AG09319 (cell line): ENCODE data around the gene STAT4.

Source experiments
- DNase-seq: peaks from one replicate; pipeline ENCODE4 v3.0.0-alpha.2; 2010; ENCODE audit warnings: low read depth; ENCODE audit errors: extremely low read depth
- TF ChIP-seq, protein P1 (sequence below): IDR thresholded peaks from 2 replicates; pipeline ENCODE4 v1.5.1; 2011; ENCODE audit warnings: low read depth, mild to moderate bottlenecking, inconsistent platforms, low read length, moderate library complexity

The STAT4 gene

DNA sequence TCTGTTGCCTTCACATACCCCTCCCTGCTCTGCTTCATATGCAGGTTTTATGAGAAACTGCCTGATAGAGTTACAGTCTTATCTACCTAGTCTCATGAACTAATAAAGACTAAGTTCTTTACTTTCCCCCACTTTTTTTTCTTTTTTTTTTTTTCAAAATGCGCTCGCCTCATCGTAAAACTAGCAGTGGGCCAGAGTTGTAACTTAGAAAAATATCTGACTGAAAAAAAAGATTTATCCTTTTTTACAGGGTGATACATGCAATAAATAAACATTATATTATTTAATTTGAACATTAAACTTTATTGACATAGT, 83.9 kb downstream of the STAT4 start:
- no peak for DNase-seq
- TF ChIP-seq, protein P1, sequence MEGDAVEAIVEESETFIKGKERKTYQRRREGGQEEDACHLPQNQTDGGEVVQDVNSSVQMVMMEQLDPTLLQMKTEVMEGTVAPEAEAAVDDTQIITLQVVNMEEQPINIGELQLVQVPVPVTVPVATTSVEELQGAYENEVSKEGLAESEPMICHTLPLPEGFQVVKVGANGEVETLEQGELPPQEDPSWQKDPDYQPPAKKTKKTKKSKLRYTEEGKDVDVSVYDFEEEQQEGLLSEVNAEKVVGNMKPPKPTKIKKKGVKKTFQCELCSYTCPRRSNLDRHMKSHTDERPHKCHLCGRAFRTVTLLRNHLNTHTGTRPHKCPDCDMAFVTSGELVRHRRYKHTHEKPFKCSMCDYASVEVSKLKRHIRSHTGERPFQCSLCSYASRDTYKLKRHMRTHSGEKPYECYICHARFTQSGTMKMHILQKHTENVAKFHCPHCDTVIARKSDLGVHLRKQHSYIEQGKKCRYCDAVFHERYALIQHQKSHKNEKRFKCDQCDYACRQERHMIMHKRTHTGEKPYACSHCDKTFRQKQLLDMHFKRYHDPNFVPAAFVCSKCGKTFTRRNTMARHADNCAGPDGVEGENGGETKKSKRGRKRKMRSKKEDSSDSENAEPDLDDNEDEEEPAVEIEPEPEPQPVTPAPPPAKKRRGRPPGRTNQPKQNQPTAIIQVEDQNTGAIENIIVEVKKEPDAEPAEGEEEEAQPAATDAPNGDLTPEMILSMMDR, result no peak

- no peak for DNase-seq
- TF ChIP-seq, protein P1, result no peak
These were observed 84.4 kb downstream of the STAT4 start for GRCh38 chr2:191066197-191066918.

DNA sequence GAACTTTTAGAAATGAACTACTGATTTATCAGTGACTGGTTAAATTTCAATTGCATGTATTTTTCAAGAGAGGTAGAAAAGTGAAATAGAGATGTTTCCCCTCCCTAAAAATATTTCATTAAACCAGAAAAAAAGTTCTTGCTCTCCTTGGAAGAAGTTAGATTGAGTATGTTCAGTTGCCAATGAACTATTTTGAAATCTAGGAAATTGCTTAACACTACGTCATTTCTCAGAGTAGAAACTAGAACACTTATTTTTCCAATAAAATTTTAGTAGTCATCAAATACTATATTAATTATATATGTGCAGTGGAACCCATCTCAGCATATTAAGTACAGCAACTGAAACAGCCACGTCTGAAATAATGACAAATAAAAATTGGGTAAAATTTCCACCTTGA, 85.0 kb downstream of the STAT4 start:
- DNase-seq, result no peak
- TF ChIP-seq, protein P1, result no peak

DNA sequence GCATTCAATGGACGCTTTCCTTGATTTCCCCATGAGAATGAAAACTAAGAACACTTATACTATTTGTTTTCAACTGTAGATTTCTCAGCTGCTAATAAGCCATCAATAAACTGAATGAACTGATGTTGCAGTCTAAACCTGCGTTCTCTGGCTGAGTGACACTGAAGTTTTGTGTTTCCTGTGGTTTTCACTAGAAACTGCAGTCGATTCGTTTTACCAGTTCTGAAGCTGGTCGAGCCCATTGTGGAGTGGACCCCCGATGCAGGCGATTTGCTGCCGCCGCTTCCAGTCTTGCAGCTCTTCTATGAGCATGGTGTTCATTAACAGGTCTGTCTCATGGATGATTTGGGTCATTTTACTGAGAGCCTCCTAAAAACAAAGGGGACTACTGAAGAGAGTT, 86.2 kb downstream of the STAT4 start:
- TF ChIP-seq, protein P1, result no peak
- no peak for DNase-seq

GRCh38 chr2:191063584-191063983, 87.2 kb downstream of the STAT4 start:
- TF ChIP-seq, protein P1, result no peak
- DNase-seq, result no peak

DNA sequence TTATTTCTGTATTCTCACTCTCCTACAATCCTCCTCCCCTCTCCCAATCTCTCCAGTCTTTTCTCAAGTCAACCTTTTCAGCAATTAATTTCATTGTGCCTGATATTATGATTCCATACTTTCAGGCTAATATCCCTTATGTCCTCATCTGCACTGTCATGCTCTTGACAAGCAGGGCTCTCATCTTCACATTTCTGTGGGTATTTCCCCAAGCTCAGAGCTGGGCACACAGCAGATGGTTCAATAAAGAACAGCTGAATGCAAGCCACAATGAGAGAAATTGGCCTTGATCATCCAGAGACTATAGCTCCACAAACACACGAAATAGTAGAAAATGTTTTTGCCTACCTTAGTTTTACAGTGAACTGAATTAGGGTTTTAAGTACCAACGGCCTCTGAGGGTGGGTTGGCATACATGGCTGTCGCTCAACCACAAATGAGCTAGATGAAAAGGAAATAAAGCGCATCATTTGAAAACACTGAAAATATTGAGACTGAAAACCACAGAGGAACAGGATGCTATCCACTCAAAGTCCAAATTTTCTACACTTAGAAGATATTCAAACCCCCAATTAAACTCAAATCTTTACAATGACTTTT, 89.3 kb downstream of the STAT4 start:
- TF ChIP-seq, protein P1, result no peak
- no peak for DNase-seq

- DNase-seq, result no peak
These were observed 91.5 kb downstream of the STAT4 start for GRCh38 chr2:191059308-191059707.

More at GRCh38 chr2:191059308-191059707, 91.5 kb downstream of the STAT4 start:
- TF ChIP-seq, protein P1, result no peak
